ENCODE data around the gene ZSCAN23. TPM values are rescaled to one million over a fixed set of nuclear protein-coding genes. Genes with fewer than 3 reads are reported as not detected.

ZSCAN23 gene
- total RNA-seq, 1 donor from 2014 or later: 0.07 TPM

Other genes with a start within 250 kb of the ZSCAN23 start
- gene ZSCAN9, start 218.2 kb downstream of the ZSCAN23 start, total RNA-seq: 11.6 and 13.5 TPM in 2 replicates
- 5.6 and 5.7 TPM in 2 replicates for gene ZKSCAN4, start 191.2 kb downstream of the ZSCAN23 start, total RNA-seq
- 0.59 and 1.2 TPM in 2 replicates for gene NKAPL, start 184.2 kb downstream of the ZSCAN23 start, total RNA-seq
- gene ZSCAN26, start 176.3 kb downstream of the ZSCAN23 start, total RNA-seq: 8.9 and 18.5 TPM in 2 replicates
- 7.3 and 10.2 TPM in 2 replicates for gene PGBD1, start 161.9 kb downstream of the ZSCAN23 start, total RNA-seq
- 10.6 and 19.7 TPM in 2 replicates for gene ZSCAN31, start 107.3 kb downstream of the ZSCAN23 start, total RNA-seq
- 3.4 and 7.5 TPM in 2 replicates for gene ZKSCAN3, start 93.5 kb downstream of the ZSCAN23 start, total RNA-seq
- gene ZSCAN12, start 43.7 kb downstream of the ZSCAN23 start, total RNA-seq: 3.6 and 6.8 TPM in 2 replicates
- gene GPX6, start 72.3 kb upstream of the ZSCAN23 start, total RNA-seq: not detected in 2 replicates
- gene GPX5, start 82.4 kb upstream of the ZSCAN23 start, total RNA-seq: not detected in 2 replicates

Data from pulmonary artery endothelial cell (primary cell).